NCI-H146 treated with DMSO at 0.1 percent for 48 hours (cell line): Measurements from ENCODE around the gene MARK4.

Experiments used
- DNase-seq: peaks from one replicate; lab custom pipeline; 2025; ENCODE audit not compliant: unreplicated experiment; lab: John Stamatoyannopoulos, UW

MARK4 gene

DNA sequence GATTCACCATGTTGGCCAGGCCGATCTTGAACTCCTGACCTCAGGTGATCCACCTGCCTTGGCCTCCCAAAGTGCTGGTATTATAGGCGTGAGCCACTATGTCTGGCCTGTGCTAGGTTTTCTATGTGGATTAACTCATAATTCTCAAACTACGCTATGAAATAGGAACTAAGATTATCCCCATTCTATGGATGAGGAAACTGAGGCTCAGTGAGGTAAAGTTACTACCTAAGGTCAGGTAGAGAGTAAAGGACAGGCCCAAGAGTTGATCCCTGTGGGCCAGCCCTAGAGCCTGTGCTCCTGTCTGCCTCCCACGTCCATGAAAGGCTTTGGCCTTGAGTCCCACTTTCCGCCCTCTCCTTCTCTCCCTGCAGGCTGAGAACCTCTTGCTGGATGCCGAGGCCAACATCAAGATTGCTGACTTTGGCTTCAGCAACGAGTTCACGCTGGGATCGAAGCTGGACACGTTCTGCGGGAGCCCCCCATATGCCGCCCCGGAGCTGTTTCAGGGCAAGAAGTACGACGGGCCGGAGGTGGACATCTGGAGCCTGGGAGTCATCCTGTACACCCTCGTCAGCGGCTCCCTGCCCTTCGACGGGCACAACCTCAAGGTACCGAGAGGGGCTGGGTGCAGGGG is 20.1 kb downstream of the MARK4 start:
- no peak for DNase-seq

DNA sequence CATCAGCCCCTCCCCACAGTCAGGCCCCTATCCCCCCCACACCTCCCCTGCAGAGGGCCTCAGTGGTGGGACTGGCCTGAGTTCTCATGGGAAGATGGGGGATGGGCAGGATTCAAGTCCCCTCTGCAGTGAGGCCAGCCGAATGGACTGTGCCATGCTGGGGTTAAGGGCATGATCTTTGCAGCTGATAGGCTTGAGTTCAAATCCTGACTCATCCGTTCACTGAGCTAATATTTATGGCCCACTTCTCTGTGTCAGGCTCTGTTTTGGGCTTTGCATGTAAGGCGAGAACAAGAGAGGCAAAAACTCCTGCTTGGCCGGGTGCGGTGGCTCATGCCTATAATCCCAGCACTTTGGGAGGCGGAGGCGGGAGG is 20.7 kb downstream of the MARK4 start:
- DNase-seq, result no peak

DNA sequence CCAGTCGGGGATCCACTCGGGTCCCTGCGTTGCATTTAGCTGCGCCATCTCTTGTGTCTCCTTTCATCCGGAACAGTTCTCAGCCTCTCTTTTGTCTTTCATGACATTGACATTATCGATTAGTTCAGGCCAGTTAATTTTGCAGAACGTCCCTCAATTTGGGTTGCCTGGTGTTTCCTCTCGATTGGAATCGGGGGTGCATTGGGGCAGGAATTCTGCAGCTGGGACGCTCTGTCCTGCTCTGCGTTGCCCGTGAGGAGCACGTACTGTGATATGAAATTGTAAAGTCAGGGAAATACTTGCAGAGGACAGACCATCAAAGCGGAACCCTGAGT is 22.4 kb downstream of the MARK4 start:
- DNase-seq, result peak; percentile 33

DNA sequence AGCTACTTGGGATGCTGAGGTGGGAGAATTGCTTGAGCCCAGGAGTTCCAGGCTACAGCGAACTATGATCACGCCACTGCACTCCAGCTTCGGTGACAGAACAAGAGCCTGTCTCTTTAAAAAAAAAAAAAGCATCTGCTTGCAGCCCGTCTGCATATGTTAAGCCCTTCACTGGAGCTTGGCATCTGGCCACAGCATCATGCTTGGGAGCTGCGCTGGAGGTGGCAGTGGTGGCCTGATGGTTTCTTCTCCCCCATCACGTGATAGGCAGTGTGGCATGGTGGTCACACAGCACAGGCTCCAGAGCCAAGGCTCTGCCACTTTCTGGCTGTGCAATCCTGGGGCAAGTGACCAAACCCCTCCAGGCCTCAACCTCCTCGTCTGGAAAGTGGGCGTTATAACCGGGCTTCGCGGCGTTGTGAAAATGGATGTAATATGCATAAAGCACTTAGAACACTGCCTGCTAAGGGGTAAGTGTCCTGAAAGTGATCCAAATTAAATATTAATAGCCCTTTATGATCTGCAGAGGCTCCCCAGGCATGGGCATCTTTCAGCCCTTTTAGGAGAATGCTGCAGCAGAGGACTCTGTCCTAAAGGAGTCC is 24.4 kb downstream of the MARK4 start:
- no peak for DNase-seq

DNA sequence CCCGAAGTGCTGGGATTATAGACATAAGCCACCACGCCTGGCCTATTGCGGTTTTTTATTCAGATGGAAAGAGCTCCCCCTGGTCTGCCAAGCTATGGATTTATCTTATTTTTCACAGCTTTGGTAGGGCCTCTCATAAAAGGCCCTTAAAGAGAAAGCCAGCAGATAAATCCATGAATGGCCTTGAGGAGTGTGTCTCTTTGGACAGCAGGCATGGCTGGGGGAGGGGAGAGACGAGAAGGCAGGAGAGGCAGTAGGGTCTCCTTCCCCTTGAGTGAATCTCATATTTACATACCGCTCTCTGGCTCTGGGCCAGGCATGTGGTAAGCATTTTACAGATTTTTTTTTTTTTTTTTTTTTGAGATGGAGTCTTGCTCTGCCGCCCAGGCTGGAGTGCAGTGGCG is 25.2 kb downstream of the MARK4 start:
- DNase-seq, result no peak

DNA sequence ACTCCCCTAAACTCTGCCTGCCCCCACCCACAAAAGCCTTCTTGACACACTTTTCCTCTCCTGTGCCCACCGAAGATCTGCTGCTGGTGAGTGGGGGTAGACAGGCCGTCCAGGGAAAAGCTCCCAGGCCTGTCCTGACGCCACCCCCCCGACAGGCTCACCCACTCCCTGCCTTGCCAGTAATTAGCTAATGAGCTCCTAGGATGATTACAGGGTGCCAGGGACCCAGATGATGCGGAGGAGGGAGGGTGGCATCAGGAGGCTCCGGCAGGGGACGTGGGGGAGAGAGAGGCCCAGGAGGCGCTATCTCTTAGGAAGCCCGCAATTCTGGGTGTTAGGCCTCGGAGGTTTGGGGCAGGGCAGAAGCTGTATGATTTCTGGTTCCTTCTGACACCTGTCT is 27.0 kb downstream of the MARK4 start:
- no peak for DNase-seq

DNA sequence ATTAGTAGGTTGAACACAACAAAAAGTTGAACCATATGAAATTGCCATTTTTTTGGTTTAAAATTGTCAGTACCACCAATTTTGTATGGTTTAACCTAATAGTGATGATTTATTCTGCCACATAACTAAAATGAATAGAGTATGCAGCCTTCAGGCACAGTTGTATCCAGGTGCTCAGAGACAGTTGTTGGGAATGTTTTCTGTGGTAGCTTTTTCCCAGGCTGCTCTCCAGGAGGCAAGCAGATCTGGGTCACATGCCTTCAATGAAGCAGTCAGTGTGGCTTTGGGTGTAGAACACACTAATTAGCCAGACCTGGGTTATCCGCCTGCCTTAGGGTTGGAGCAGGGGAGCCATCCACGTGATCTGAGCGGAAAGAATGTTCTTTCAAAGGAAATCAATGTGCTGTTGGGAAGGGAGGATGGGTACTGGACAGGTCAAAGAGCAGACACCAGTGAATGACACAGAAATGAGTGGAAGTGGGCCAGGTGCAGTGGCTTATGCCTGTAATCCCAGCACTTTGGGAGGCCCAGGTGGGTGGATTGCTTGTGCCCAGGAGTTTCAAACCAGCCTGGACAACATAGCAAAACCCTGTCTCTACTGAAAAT is 28.6 kb downstream of the MARK4 start:
- DNase-seq, result no peak

DNA sequence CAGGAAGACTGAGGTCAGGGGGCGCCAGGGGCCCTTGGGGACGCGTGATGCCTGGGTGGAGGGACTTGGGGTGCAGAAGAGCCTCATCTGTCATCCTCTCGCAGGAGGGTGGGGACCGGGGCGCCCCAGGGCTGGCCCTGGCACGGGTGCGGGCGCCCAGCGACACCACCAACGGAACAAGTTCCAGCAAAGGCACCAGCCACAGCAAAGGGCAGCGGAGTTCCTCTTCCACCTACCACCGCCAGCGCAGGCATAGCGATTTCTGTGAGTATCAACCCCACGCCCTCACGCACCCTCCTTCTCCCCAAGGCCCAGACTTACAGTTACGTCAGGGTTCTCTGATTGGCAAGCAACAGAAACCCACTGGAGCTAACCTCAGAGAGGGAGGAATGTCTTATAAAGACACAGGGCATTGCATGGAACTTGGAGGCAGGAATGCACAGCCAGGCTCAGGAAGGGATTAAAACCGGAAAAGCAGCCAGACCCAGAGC is 29.4 kb downstream of the MARK4 start:
- DNase-seq, result no peak

DNA sequence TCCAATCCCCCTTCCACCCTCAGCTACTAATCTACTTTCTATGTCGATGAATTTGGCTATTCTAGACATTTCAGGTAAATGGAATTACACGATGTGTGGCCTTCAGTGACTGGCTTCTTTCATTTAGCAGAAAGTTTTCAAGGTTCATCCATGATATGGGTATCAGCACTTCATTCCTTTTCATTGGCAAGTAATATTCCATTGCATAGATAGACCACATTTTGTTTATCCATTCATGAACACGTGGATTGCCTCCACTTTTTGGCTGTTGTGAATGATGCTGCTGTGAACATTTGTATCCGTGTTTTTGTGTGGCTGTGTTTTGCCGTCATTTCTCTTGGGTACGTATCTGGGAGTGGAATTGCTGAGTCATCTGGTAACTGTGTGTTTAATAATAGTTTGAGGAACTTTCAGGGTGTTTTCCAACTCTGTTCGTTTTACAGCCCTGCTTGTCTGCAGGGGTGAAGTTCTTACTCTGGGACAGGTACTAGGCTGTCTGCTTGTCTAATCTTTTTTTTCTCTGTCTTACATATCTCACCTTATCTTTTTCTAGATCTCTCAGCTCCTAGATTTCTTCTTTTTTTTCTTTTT is 32.5 kb downstream of the MARK4 start:
- DNase-seq, result no peak

DNA sequence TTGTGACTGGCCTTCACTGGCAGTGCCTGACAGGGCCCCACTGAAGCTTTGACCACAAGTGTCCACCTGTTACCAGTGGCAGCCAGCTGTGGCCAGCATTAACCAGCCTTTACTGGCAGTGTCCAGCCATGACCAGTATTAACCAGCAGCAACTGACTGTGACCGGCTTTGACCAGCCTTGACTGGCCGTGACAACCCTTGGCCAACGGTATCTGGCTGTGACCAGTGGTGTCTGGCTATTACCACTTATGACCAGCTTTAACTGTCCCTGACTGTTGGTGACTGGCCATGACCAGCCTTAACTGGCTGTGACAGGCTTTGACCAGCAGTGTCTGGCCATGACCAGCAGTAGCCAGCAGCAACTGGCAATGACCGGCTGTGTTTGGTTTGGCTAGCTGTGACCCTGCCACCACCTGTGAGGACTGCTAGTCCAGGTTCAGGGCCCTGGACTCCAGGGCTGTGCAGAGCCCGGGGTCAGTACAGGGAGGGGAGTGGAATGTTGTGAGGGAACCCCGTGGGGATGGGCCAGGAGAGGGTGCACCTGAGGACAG is 39.4 kb downstream of the MARK4 start:
- no peak for DNase-seq

DNA sequence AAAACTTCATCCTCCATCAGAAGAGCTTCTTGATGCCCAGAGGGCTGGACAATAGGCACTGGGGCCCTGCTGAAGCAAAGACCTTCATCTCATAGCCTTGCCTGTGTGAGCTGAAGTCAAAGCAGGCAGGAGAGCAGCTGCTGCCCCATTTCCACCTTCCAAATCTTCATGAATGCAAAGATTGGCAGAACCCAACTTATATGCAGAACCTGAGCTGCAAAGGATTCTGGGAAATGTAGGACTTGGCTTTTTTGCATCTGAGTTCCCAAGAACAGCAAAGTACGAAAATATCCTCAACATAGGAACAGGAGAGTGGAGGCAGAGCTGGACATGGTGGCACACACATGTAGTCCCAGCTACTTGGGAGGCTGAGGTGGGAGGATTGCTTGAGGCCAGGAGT is 40.8 kb downstream of the MARK4 start:
- no peak for DNase-seq

DNA sequence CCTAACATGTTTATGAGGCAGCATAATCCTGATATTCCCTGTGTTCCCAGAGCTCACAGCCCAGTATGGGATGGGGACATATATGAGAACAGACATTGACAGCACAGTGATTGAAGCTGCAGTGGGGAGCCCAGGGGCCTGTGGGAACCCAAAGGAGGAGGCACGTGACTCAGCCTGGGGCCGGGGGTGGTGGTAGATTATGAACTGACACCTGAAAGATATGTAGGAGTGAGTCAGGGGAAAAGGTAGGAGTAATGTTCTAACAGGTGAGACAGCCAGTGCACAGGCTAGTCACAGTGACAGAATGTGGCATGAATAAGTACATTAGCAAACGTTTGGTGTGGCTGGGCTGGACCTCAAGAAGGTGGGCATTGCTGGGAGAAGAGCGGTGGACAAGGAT is 42.6 kb downstream of the MARK4 start:
- no peak for DNase-seq

DNA sequence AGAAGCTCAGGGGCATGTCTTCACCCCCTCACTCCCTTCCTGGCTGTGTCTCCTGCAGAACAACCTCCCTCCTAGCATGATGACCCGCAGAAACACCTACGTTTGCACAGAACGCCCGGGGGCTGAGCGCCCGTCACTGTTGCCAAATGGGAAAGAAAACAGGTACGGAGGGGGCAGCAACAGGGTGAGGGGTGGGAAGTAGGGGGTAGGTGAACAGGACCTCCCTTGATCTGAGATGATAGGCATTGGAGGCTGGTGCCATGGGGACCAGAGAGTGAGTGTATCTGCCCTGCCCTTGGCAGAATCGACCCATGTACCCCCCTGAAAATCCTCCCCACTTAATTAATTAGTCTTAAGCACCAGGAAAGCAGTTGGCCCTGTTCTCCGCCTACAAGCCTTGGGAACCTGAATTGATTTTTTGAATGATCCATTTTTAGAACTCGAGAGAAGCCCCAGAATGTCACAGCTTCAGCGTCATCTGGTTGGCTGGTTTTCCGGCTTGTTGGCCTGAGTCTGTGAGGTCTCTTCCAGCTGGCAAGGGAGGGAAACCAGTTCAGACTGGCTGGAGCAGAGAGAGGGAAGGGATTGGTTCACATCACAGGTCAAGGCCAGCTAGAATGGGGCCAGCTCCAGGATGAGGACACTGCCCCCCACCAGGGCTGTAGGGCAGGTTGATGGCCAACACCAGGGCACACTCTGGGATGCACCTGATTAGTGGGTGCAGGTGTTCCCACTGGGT is 43.4 kb downstream of the MARK4 start:
- no peak for DNase-seq

DNA sequence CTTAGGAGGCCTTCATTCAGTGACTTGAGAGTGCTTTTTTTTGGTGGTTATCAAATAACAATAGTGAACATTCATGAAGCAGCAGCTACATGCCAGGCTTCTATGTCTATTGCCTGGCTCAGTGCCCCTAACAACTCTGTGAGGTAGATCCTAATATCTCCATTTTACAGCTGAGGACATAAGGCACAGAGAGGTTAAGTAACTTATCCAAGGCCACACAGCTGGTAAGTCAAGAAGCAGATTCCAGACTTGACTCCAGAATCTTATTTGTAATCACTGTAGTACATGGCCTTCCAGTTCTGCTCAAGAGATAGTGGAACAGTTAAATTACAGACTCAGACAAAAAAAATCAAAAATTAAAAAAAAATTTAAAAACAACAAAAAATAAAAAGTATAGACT is 44.8 kb downstream of the MARK4 start:
- DNase-seq, result no peak

DNA sequence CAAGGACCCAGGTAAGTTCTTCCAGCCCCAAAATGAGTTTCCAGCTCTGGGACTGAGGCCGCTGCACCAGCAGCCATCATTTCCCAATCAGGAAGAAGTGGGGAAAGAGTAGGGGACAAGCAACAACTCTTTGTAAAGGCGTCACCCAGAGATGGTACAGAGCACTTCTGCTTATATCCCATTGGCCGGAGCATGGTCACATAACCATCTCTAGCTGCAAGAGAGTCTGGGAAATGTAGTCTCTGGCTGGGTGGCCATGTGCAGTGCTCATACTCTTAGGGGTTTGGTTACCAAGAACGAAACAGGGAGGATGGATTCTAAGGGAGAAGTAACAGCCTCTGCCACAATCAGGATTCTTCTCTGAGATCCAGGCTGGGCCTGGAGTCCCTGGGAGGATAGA is 45.3 kb downstream of the MARK4 start:
- DNase-seq, result no peak

DNA sequence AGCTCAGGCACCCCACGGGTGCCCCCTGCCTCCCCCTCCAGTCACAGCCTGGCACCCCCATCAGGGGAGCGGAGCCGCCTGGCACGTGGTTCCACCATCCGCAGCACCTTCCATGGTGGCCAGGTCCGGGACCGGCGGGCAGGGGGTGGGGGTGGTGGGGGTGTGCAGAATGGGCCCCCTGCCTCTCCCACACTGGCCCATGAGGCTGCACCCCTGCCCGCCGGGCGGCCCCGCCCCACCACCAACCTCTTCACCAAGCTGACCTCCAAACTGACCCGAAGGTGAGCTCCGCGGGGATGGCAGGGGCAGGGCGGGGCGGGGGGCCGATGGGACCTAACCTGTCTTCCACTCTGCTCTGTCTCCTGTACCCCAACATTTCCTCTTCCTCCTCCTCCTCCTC is 46.6 kb downstream of the MARK4 start:
- DNase-seq, result no peak

DNA sequence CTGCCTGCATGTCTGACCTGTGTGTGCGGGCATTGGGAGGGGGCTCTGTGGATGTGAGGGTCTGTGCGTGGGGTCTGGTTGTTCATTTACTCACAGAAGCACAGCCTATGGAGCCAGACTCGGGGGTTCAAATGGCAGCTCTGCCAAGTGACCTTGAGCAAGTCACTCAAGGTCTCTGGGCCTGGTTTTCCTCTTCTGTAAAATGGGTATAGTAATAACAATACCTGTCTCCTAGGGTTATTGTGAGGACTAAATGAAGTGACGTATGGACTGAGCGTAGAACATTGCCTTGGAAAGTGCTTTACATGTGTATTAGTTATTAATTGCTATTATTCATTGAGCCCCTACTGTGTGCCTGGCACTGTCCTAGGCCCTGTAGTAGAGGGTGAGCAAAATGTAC is 47.2 kb downstream of the MARK4 start:
- DNase-seq, result no peak

DNA sequence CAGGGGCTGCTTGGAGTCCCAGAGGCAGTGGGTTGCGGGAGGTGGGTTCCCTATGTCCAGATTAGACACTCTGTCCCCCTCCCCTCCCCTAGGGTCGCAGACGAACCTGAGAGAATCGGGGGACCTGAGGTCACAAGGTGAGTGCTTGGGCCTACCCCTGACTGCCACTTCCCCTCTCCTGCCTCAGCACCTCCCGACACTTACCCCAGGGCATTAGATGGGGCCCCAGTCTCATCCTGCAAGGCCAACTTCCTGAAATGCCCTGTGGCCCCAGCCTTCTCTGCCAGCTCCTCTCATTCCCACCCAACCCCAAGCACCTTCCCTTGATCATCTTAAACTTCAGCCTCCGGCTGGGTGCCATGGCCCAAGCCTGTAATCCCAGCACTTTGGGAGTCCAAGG is 48.6 kb downstream of the MARK4 start:
- DNase-seq, result no peak

DNA sequence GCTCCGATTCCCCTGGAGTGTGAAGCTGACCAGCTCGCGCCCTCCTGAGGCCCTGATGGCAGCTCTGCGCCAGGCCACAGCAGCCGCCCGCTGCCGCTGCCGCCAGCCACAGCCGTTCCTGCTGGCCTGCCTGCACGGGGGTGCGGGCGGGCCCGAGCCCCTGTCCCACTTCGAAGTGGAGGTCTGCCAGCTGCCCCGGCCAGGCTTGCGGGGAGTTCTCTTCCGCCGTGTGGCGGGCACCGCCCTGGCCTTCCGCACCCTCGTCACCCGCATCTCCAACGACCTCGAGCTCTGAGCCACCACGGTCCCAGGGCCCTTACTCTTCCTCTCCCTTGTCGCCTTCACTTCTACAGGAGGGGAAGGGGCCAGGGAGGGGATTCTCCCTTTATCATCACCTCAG is 51.3 kb downstream of the MARK4 start:
- DNase-seq, result no peak

DNA sequence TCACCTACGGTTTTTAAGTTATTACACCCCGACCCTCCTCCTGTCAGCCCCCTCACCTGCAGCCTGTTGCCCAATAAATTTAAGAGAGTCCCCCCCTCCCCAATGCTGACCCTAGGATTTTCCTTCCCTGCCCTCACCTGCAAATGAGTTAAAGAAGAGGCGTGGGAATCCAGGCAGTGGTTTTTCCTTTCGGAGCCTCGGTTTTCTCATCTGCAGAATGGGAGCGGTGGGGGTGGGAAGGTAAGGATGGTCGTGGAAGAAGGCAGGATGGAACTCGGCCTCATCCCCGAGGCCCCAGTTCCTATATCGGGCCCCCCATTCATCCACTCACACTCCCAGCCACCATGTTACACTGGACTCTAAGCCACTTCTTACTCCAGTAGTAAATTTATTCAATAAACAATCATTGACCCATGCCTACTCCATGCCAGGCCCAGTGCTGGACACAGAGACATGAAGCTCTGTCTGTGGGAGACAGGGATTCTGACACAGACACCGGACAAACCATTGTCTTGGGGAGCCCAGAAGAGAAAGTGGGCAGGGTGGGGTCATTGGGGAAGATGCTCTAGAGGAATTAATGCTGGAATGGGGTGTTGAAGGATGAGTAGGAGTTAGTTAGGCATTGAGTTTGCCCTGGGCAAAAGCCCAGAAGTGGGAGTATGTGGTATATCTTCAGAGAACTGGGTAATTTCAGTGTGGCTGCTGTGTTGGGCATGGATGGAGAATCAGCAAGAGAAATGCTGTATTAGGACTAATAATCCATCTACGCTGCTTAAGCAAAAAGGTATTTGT is 52.4 kb downstream of the MARK4 start:
- DNase-seq, result no peak
